BE2C (cell line): ENCODE data around the gene GRID1.

Experiments used
- DNase-seq: peaks from one replicate; pipeline ENCODE4 v3.0.0-alpha.2; 2020
- H3K27me3 ChIP-seq: fragments of 250-450 bp; sonication (Bioruptor Pico); 2 replicates; pipeline ENCODE4 v1.5.1; 2020; ENCODE audit warnings: mild to moderate bottlenecking
- H3K36me3 ChIP-seq: fragments of 250-450 bp; sonication (Bioruptor Pico); 2 replicates; pipeline ENCODE4 v1.5.1; 2020; ENCODE audit warnings: mild to moderate bottlenecking
- H3K4me1 ChIP-seq: fragments of 250-450 bp; sonication (Bioruptor Pico); 2 replicates; pipeline ENCODE4 v1.5.1; 2020
- H3K4me3 ChIP-seq: 2 replicates; pipeline ENCODE4 v1.5.1; 2011; ENCODE audit warnings: low read depth, low read length
- H3K9me3 ChIP-seq: fragments of 250-450 bp; sonication (Bioruptor Pico); 2 replicates; pipeline ENCODE4 v1.5.1; 2020
- TF ChIP-seq, protein P1 (sequence below): IDR thresholded peaks from 2 replicates; pipeline ENCODE4 v1.5.1; 2012; ENCODE audit warnings: mild to moderate bottlenecking, low read depth, low read length

GRID1 gene

DNA sequence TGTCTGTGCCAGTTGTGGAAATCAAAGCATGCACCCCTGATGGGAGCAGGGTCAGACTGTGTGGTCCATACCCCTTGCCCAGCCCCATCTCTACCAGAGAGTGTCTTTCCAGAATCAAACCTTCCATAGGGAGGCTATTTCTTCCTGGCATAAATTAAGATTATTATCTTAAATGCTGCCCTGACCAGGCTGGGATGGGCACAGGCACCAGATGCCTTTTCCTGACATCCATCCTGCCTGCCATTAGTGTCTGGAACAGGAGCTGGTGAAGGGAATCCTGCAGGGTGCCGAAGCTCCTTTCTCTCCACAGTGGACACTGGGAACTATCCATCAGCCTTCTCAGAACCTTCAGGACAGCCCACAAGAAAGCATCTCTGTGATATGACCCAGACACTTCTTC is 296.3 kb downstream of the GRID1 start:
- Histone ChIP-seq H3K36me3 (no peaks in the 10 kb centered on the region), H3K4me1 (peaks cover 6% of the 10 kb centered on the region), H3K9me3 (no peaks in the 10 kb centered on the region), H3K4me3 (no peak overlapping the region), H3K27me3 (no peaks in the 10 kb centered on the region)
- DNase-seq: no peak
- TF ChIP-seq, protein P1, sequence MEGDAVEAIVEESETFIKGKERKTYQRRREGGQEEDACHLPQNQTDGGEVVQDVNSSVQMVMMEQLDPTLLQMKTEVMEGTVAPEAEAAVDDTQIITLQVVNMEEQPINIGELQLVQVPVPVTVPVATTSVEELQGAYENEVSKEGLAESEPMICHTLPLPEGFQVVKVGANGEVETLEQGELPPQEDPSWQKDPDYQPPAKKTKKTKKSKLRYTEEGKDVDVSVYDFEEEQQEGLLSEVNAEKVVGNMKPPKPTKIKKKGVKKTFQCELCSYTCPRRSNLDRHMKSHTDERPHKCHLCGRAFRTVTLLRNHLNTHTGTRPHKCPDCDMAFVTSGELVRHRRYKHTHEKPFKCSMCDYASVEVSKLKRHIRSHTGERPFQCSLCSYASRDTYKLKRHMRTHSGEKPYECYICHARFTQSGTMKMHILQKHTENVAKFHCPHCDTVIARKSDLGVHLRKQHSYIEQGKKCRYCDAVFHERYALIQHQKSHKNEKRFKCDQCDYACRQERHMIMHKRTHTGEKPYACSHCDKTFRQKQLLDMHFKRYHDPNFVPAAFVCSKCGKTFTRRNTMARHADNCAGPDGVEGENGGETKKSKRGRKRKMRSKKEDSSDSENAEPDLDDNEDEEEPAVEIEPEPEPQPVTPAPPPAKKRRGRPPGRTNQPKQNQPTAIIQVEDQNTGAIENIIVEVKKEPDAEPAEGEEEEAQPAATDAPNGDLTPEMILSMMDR: no peak

DNA sequence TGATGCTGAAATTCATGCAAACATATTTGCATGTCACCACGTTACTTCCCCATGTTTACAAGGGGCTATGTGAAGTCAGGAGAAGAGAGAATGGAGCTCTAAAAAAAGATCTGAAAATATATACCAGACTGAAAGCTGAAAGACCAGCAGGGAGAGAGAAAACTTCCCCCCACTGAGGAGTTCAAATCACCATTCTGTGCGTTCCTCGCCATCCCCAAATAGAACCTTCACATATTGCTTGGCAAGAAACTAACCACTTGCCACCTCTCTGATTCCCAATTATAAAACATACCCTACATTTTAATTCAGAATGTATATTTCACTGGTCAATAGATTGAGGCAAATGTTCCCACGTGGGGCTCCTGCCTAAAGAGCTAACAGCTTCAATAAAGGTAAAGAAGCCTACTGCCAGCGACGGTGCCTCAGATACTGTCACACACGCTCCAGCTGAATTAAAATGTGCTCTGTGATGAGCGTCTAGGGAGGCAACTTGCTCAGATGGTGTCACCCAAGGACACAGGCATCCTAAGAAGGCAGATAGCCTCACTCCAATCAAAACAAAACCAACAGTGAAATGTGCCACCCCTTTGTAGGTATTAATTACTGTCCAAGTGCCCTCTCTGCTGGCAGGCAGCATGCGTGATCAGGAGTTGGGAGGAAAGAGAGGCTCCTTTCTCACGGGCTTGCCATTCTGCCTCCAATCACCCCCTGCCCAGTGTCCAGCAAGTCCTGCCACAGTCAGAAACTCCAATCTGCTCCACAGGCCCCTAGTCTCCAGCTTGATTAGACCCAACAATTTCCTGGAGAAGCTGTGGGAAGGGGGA is 298.2 kb downstream of the GRID1 start:
- Histone ChIP-seq H3K4me1 (peaks cover 4% of the 10 kb centered on the region; the same call in 1 of the 2 replicates), H3K36me3 (no peaks in the 10 kb centered on the region), H3K4me3 (no peak overlapping the region), H3K27me3 (no peaks in the 10 kb centered on the region), H3K9me3 (no peaks in the 10 kb centered on the region)
- TF ChIP-seq, protein P1: no peak
- no peak for DNase-seq

DNA sequence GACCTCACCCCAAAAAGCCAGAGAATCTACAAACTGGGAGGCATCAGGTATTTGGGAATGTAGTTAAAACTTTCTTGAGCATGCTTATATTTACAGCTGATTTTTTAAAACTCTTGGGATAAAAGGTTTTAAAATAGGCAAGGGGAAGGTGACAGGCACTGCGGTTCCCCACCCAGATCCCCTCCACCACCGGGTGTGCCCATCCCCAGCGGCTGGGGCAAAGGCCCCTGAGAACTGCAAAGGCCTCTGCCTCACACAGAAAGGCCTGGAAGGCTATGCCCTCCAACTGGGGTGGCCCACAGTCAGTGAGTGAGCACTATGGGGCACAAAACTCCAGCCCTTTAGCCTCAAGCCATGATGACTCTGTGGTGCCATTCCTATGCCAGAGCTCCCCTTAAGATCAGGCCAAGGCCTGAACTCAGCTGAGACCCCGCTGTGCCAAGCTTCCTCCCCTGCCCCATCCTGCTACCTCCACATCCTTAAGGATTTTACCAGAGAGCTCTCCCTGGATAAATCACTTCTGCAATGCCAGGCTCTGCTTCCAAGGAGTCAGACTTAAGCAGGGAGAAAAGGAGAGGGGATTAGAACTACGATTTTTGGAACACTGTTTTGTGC is 299.1 kb downstream of the GRID1 start:
- no peak for DNase-seq
- no peaks in the 10 kb centered on the region for H3K9me3 ChIP-seq
- H3K27me3 ChIP-seq: no peaks in the 10 kb centered on the region
- TF ChIP-seq, protein P1: no peak
- H3K4me1 ChIP-seq: peaks cover 4% of the 10 kb centered on the region; the same call in 1 of the 2 replicates
- no peaks in the 10 kb centered on the region for H3K36me3 ChIP-seq
- no peak overlapping the region for H3K4me3 ChIP-seq

DNA sequence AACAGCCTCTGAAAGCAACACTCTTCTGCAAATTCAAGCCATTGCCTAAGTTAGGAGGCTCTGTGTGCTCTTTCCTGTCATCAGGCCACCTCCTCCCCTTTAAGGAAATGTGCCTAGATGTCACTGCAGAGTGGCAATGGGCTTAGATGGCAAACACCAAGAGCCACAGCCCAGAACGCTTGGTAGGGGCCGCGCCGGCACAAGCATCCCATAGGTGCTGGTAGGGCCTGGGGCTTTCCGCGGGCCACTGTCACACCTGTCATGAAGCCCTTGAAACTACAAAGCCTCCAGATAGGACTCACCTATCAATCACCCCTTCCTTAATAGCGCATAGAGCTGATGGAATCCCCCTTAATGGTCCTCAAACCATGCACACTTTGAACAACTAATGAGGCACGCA is 299.9 kb downstream of the GRID1 start:
- no peaks in the 10 kb centered on the region for H3K27me3 ChIP-seq
- no peak for DNase-seq
- no peaks in the 10 kb centered on the region for H3K9me3 ChIP-seq
- no peaks in the 10 kb centered on the region for H3K36me3 ChIP-seq
- no peak overlapping the region for H3K4me3 ChIP-seq
- TF ChIP-seq, protein P1: no peak
- peaks cover 4% of the 10 kb centered on the region; the same call in 1 of the 2 replicates for H3K4me1 ChIP-seq

DNA sequence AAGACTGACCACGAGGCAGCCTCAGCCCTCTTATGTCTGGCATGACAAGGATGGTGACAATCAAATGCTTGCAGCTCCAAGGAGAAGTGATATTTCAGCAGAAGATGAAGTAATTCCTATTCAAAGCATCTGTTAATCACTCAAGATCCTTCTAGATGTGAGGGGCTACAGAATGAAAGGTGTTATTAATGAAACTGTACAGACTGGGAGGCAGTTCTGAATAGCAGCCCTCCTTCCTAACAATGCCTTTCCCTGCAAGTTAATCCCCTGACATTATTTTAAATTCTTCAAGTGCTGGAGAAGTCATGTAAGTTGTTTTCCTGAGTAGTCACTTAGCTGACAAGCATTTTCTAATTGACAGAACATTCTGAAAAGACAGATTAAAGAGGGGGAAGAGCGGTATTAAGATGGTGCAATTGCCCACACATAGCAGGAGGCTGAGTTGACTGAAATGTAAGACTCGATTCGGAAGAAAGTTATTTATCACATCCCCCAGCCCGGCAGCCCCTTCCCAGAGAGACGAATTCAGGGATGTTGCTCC is 300.8 kb downstream of the GRID1 start:
- DNase-seq: no peak
- TF ChIP-seq, protein P1: no peak
- H3K9me3 ChIP-seq: no peaks in the 10 kb centered on the region
- H3K27me3 ChIP-seq: no peaks in the 10 kb centered on the region
- H3K4me1 ChIP-seq: peaks cover 4% of the 10 kb centered on the region; the same call in 1 of the 2 replicates
- no peak overlapping the region for H3K4me3 ChIP-seq
- H3K36me3 ChIP-seq: no peaks in the 10 kb centered on the region
